Lower leg skin (tissue), 3 donors: ENCODE measurements around the gene PTTG1IP.

Experiments
- CTCF ChIP-seq, 3 donors: fragments of 450-650 bp; IDR thresholded peaks; one replicate each; pipeline ENCODE4 v1.5.1; 2016; ENCODE audit warnings: antibody characterized with exemption in 3 of 3, mild to moderate bottlenecking in 3 of 3, moderate library complexity in 2 of 3
- POLR2A ChIP-seq, 2 donors: fragments of 450-650 bp; IDR thresholded peaks; one replicate each; pipeline ENCODE4 v1.6.1; 2016 to 2017; ENCODE audit warnings: antibody characterized with exemption in 2 of 2, mild to moderate bottlenecking in 1 of 2, moderate library complexity in 1 of 2

GRCh38 chr21:44904141-44904923, 30.8 kb upstream of the PTTG1IP start:
- TF ChIP-seq CTCF (IDR thresholded peaks at IDR 0.05), result no peak
- no peak for TF ChIP-seq POLR2A (IDR thresholded peaks at IDR 0.05)
